Tibial nerve (tissue), 4 donors: ENCODE results near the gene PLXNA1.

Experiments
- CTCF ChIP-seq, 5 experiments: fragments of 200-600 bp in 3 of 5; fragments of 450-650 bp in 2 of 5; sonication (generic) in 3 of 5; IDR thresholded peaks; one replicate each; pipeline ENCODE4 v1.5.1; 2016 to 2019; ENCODE audit warnings: antibody characterized with exemption in 5 of 5, mild to moderate bottlenecking in 3 of 5, moderate library complexity in 2 of 5
- EP300 ChIP-seq, 2 donors: sonication (generic); formaldehyde crosslinking; IDR thresholded peaks; one replicate each; pipeline ENCODE4 v1.6.1; 2017; ENCODE audit warnings: antibody characterized with exemption in 2 of 2, mild to moderate bottlenecking in 1 of 2

- TF ChIP-seq CTCF (IDR thresholded peaks at IDR 0.05) (no peak), EP300 (IDR thresholded peaks at IDR 0.05) (no peak)
These were observed 38.6 kb upstream of the PLXNA1 start for GRCh38 chr3:126944089-126944965.
